ENCODE measurements around the gene UBE2E1.

GRCh38 chr3:23874359-23875112 lies 68.8 kb downstream of the UBE2E1 start:
- TF ChIP-seq, protein P1, sequence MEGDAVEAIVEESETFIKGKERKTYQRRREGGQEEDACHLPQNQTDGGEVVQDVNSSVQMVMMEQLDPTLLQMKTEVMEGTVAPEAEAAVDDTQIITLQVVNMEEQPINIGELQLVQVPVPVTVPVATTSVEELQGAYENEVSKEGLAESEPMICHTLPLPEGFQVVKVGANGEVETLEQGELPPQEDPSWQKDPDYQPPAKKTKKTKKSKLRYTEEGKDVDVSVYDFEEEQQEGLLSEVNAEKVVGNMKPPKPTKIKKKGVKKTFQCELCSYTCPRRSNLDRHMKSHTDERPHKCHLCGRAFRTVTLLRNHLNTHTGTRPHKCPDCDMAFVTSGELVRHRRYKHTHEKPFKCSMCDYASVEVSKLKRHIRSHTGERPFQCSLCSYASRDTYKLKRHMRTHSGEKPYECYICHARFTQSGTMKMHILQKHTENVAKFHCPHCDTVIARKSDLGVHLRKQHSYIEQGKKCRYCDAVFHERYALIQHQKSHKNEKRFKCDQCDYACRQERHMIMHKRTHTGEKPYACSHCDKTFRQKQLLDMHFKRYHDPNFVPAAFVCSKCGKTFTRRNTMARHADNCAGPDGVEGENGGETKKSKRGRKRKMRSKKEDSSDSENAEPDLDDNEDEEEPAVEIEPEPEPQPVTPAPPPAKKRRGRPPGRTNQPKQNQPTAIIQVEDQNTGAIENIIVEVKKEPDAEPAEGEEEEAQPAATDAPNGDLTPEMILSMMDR (conservative IDR thresholded peaks at IDR 0.05 in 1 of 2, IDR thresholded peaks at IDR 0.05 in 1 of 2; ENCODE audit: low read depth in 1 of 2, low read length in 2 of 2) = no peak
- TF ChIP-seq EZH2 (IDR thresholded peaks at IDR 0.05; ENCODE audit: low read length, missing control alignments) = no peak

All from fibroblast of lung (primary cell).